ENCODE results near the gene SNTN.

Gene SNTN

DNA sequence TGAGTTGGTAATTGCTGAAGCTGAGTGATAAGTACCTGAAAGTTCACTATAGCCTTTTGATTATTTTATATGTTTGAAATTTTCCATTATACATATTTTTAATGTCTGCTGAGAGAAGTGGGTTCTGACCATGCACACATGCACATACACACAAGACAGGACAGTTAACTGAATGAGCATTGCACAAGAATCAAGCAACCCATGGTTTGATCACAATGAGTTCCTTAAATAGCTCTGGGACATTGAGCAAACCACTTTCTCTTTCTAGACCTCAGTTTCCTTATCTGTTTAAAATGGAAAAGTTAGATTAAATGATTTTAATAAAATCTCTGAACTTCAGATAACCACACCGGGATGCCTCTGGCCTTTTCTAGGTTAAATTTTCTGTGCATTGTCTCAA is 26.7 kb downstream of the SNTN start:
- no peak for DNase-seq

DNA sequence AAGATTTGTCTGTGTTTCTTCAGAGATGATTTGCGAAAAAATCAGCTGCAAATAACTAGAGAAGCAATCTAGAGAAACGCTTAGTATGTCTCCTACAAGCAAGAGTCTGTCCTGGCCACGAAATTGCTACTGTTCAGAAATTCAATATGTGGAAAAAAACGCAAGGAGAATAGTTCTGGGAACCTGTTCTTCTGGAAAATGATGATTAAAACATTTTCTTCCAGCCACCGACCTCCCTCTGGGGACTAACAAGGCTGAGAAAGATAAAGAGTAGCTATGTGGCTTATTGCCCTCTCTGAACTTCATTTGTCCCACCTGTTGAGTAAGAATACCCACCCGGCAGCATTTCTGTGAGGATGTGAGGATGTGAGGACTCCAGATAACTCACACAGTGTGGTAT is 31.6 kb downstream of the SNTN start:
- no peak for DNase-seq

DNA sequence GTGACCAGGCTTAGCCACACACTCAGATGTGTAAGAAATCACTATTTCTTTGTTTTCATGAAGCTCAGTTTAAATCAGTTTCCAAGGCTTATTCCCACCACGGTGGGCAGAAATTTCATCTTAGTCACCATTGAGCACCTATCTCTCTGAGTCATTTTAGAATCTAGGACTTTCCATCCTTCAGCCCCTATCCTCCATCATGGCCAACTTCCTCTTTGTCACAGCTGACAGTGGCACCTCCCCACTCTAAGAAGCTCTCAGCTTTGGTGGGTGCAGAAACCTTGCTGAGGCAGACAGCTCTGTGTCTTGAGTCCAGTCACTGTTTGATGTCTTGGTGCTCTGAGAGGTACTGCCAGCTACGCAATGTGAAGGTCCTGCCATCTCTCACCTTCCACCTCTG is 32.9 kb downstream of the SNTN start:
- DNase-seq = no peak

DNA sequence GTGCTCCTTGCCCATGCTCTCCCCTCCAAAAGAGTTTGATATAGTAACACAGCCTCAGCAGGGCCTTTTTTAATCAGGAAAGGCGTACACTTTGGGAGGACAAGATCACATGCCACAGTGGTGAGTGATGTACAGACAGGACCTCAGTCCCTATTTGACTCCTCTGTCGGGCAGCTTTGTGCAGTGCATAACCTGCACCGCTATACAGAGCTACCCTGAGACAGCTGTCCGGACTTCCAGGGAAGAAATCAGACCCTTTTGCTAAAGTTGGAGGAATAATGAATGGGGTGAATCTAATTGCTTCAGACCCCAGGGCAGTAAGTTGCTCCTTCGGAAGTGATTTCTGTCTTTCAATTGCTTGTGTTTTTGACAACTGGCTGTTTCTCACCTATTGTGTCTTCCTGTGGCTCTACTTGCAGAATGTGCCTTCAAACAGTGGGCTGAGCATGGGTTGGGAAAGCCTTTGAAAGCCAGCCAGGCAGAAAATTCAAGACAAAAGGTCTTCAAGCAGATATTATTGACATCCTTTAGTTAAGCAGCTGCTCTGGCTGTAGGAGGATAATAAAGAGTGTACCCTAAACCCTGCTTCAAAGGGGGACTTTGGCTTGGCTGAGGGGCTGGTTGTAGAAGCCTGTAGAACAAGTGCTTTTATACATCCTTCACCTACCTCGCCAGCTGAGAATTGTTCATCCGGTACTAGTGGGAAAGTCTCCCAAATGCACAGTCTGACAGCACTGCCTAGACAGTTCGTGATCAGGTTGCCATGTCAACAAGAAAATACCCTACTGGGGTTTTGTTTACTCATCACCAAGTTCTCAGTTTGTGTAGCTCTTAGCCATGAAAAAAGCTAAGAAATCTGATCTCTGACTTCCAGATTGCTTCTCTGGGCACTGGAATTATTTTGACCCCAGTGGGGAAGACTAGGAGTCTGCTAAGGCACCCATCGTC is 35.1 kb downstream of the SNTN start:
- no peak for DNase-seq

DNA sequence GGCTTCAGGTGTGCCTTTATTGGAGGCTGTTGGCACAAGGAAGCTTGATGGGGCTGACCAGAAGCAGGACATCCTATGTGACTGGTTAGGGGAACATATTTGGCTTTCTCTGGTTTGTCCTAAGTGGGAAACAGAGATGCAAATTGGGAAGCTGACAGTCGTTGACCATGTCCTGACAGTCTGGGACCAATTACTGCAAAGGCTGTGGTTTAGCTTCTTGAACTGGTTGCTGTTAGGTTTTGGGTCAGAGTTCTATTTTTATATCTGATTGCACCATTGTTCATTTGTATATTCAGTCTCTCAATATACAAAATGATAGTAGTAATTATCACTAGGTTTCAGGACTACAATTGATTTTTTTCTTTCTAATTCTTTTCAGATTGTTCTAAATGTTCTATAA is 36.8 kb downstream of the SNTN start:
- no peak for DNase-seq

DNA sequence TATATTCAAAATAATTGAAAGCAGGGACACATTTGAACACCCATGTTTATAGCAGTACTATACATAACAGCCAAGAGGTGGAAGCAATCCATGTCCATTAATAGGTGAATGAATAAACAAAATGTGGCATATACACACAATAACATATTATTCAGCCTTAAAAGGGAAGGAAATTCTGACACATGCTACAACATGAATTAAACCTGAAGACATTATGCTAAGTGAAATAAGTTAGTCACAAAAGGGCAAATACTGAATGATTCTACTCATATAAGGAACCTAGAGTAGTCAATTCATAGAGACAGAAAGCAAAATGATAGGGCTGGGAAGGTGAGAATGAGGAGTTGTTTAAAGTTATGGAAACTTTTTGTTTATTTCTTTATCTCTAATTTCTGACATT is 40.9 kb downstream of the SNTN start:
- no peak for DNase-seq

DNA sequence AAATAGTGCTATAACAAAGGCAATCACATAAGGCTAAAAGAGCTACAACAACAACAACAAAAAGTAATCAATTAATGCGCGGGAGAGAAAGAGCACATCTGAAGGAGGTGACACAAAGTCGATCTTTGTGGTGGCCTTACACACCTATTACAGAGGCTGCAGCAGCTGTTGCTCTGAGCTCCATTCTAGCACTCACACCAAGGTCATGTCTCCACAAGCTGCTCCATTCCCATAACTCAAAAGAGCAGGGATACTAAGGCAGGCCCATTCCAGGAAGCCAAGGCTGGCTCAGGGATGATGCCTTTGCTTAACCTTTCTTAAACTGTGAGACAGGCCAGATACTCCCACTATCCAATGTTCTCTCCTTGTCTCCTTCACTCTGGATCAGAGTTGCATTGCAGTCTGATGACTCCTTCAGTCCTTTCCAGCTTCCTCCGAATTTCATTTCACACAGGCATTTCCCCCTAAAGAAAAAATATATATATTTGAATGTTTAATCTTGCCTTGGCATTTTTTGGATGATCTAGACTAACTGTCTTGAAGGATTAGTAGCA is 52.7 kb downstream of the SNTN start:
- DNase-seq = no peak

DNA sequence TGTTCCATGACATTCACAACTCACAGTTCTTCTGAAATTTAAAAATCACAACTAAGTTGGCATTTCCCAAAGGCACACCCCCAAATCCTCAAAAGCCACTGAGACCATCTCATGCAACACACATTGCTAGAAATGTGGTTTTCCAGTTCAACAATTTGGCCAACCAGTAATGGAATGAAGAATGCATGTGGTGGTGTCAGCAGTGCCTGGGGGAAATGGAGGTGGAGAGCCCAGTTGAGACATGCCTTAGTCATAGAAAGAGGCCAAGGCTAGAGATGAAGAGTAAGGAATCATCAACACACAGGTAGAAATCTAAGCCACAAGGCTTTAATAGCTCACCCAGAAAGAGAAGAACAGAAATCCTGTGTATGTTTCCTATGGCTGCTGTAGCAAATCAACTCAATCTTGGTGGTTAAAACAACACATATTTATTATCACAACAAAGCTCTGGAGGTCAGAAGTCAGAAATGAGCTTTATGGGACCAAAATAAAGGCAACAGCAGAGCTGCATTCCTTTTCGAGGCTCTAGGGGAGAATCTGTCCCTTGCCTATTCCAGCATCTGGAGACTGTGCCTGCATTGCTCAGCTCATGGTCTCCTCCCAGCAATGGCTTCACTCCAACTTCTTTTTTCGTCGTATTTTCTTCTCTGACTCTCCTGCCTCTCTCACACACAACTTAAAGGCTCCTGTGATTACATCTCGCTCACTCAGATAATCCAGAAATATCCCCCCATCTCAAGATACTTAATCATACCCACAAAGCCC is 54.0 kb downstream of the SNTN start:
- no peak for DNase-seq

DNA sequence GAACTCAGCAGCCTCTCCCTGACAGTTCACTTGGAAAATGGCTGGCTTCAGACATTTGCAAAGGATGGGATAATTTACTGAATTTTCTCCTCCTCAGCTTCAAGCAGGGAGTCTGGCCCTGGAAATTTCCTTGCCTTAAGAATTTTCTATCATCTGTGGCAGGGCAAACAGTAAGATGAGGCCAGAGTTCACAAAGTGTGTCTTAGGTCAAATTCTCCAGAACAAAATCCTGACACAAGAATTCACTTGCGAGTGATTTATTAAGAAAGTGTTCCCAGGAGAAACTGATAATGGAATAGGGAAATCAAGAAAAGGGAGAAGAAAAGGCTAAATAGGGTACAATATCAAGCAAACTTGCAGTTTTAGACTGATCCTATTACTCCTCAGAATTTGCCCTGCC is 55.3 kb downstream of the SNTN start:
- DNase-seq = no peak

DNA sequence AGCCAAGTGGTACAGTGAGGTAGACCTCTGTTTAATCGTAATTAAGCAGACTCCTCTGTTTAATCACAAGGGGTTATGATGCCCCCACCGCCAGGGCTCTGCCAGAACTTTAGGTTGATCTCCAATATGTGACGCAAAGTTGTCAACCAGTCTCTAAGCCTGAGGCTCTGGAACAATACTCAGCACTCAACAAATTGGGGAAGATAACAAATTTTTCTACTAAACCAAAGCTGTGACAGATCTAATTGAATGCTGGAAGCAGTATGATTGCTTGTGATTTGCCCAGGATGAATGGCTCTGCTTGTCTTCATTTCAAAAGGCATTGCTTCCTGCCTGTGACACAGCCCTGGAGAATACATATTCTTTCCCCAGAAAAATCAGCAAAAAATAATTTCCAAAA is 57.1 kb downstream of the SNTN start:
- no peak for DNase-seq
